ENCODE measurements around the gene OR1Q1. TPM values are rescaled to one million over a fixed set of nuclear protein-coding genes. Genes with fewer than 3 reads are reported as not detected.

The OR1Q1 gene
- 0.07 TPM in 1 of 5 replicates, not detected in the others for total RNA-seq (2022; extraction: Qiagen RNA extraction)

GRCh38 chr9:122614362-122614761 lies at the start of gene OR1Q1:
TSS of gene OR1Q1 (plus strand) at chr9:122614738. CDS start at chr9:122614738, 0 bp downstream.

GRCh38 chr9:122583284-122583683 lies 31.3 kb upstream of the OR1Q1 start, which contains the start of gene OR1L8:
TSS of gene OR1L8 (minus strand) at chr9:122583384. CDS start at chr9:122568477, 14,907 bp downstream.

GRCh38 chr9:122657527-122657926 lies 43.0 kb downstream of the OR1Q1 start, which contains the start of gene OR1B1:
TSS of gene OR1B1 (minus strand) at chr9:122657627.

GRCh38 chr9:122661416-122661815 lies 46.9 kb downstream of the OR1Q1 start, which contains the start of gene OR1L1:
TSS of gene OR1L1 (plus strand) at chr9:122661716. CDS start at chr9:122661716, 0 bp downstream.

Other genes with a start within 250 kb of the OR1Q1 start
- 1.5 to 2.0 TPM (median 1.8 TPM) in 5 replicates for gene PTGS1, start 243.7 kb upstream of the OR1Q1 start, total RNA-seq (2022; extraction: Qiagen RNA extraction)
- gene OR1J1, start 136.8 kb upstream of the OR1Q1 start, total RNA-seq (2022; extraction: Qiagen RNA extraction), result not detected in 5 replicates
- gene OR1J2, start 103.9 kb upstream of the OR1Q1 start, total RNA-seq (2022; extraction: Qiagen RNA extraction), result 0.10 TPM in 1 of 5 replicates, not detected in the others
- gene OR1J4, start 95.6 kb upstream of the OR1Q1 start, total RNA-seq (2022; extraction: Qiagen RNA extraction), result not detected in 5 replicates
- not detected in 5 replicates for gene OR1N1, start 87.4 kb upstream of the OR1Q1 start, total RNA-seq (2022; extraction: Qiagen RNA extraction)
- gene OR1N2, start 61.6 kb upstream of the OR1Q1 start, total RNA-seq (2022; extraction: Qiagen RNA extraction), result not detected in 5 replicates
- gene OR1L8, start 31.4 kb upstream of the OR1Q1 start, total RNA-seq (2022; extraction: Qiagen RNA extraction), result not detected in 5 replicates
- gene OR1B1, start 42.9 kb downstream of the OR1Q1 start, total RNA-seq (2022; extraction: Qiagen RNA extraction), result not detected in 5 replicates
- not detected in 5 replicates for gene OR1L1, start 47.0 kb downstream of the OR1Q1 start, total RNA-seq (2022; extraction: Qiagen RNA extraction)
- gene OR1L3, start 60.4 kb downstream of the OR1Q1 start, total RNA-seq (2022; extraction: Qiagen RNA extraction), result not detected in 5 replicates
- not detected in 5 replicates for gene OR1L4, start 109.3 kb downstream of the OR1Q1 start, total RNA-seq (2022; extraction: Qiagen RNA extraction)
- not detected in 5 replicates for gene OR1L6, start 127.6 kb downstream of the OR1Q1 start, total RNA-seq (2022; extraction: Qiagen RNA extraction)
- gene OR5C1, start 174.2 kb downstream of the OR1Q1 start, total RNA-seq (2022; extraction: Qiagen RNA extraction), result not detected in 5 replicates
- not detected in 5 replicates for gene OR1K1, start 185.4 kb downstream of the OR1Q1 start, total RNA-seq (2022; extraction: Qiagen RNA extraction)
- 14.2 to 17.5 TPM (median 15.9 TPM) in 5 replicates for gene PDCL, start 213.8 kb downstream of the OR1Q1 start, total RNA-seq (2022; extraction: Qiagen RNA extraction)

All from A549 treated with AZD2906 at 1 μM for 4 hours (cell line).